Measurements from ENCODE around the gene UBL7.
A peak's percentile ranks its signal among the peaks of the same experiment; 100 is the strongest.
"Not testable (repeated sequence)": the region's sequence is repeated elsewhere in the genome, so short reads cannot be mapped to it uniquely, and the experiment has no call there.

The UBL7 gene, protein sequence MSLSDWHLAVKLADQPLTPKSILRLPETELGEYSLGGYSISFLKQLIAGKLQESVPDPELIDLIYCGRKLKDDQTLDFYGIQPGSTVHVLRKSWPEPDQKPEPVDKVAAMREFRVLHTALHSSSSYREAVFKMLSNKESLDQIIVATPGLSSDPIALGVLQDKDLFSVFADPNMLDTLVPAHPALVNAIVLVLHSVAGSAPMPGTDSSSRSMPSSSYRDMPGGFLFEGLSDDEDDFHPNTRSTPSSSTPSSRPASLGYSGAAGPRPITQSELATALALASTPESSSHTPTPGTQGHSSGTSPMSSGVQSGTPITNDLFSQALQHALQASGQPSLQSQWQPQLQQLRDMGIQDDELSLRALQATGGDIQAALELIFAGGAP

DNA sequence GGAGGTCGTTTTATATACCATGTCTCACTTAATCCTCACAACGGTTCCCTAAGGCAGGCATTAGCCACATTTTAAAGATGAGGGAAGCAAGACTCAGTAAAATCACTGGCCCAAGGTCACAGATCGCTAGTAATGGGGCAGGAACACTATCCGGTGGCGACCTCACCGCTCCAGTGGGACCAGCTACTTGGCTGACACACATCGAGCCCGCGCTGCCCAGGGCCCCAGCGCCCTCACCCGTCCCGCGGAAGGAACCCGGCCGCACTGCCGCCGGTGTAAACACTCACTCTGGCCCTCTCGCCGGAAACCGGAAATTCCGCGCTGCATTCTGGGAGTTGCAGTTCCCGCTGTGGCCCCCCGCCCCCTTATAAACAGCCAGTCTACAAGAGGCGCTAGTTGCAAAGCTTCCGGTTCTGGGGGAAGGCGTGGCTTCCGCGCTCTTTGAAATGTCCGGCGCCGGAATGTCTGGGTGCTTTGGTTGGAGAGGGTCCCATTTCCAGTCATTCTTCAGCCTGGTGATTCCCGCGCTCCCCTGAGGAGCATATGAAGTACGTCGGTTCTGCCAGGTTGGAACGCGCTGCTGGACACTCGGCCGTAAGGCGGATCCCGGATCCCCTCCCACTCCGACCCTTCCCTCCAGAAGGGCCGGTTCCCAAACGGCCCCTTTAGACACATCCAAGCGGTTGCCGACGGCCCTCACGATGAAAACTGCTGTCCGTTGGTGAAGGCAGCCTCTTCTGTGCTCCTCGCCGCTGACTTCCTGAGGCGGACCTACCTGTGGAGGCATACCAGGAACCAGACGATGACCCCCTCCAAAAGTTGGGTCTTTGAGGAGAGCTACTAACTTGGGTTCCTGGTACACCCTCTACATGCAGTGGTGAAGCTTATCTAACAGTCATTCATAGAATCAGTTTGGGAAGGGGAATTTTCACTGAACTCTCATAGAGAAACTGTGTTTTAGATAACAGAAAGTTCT lies at the start of gene UBL7:
UBL7 (minus strand) TSS at position 290 of the 976 bp plus-strand sequence. CDS start 2,293 bp downstream, outside the sequence.
- peak; percentile 97 for DNase-seq

DNA sequence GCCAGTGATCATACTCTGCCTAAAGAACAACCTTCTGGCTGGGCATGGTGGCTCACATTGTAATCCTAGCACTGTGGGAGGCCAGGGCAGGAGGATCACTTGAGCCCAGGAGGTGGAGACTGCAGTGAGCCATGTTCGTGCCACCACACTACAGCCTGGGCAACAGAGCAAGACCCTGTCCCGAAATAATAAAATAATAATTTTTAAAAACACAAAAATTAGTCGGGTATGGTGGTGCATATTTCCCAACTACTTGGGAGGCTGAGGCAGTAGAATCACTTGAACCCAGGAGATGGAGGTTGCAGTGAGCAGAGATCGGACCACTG lies 45.5 kb upstream of the UBL7 start:
- no peak for DNase-seq

DNA sequence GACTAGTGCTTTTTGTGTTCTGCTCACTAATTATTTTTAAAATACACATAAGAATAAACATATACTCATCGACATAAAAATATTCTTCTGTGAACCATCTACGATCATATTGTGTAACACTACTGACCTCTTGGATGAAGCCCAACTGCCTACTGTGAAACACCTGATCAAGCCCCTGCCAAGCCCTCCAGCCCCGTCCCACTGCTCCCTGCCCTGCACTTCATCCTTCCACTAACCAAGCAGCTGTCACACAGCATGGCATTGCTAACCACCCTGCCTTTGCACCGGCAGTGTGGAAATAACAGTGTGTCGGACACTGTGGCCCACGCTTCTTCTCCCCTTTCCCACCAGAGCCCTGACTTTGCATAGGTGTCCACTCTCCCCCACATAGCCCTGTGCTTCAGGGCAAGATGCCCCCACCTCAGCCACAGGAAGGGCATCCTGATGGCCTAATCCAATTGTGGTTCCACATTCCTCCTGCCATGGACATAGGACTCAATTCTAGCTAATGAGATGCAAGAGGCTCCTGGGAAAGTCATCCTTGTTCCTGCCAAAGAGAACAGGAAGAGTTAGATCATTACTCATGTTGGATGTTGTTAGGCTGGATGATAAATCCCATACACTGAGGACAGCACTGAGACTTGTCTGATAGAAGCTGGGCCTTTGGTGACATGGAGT lies 45.0 kb upstream of the UBL7 start:
- DNase-seq: no peak

DNA sequence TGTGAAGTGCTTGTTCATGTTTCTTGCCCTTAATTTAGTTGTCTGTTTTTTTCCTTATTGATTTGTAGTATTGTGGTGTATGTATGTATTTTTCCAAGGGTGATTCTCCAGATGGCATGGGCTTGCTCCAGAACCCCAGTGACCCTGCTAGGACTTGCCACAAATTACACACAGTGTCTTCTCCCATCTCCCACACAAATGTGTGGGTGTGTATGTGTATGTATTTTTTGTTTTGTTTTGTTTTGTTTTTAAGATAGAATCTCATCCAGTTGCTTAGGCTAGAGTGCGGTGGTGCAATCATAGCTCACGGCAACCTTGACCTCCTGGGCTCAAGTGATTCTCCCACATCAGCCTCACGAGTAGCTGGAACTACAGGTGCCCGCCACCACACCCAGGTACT lies 43.9 kb upstream of the UBL7 start:
- no peak for DNase-seq

DNA sequence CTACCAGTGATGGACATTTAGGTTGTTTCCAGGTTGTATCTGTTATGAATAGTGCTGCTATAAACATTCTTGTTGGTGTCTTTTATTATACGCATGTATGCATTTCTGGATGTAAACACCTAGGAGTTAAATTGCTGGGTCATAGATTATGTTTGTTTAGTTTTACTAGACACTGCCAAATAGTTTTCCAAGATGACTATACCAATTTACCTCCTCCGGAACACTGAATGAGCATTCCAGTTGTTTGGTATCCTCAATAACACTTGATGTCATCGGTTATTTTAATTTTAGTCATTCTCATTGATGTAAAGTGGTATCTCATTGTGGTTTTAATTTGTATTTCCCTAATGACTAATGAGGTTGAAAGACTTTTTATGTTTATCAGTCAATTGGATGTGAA lies 43.5 kb upstream of the UBL7 start:
- no peak for DNase-seq

DNA sequence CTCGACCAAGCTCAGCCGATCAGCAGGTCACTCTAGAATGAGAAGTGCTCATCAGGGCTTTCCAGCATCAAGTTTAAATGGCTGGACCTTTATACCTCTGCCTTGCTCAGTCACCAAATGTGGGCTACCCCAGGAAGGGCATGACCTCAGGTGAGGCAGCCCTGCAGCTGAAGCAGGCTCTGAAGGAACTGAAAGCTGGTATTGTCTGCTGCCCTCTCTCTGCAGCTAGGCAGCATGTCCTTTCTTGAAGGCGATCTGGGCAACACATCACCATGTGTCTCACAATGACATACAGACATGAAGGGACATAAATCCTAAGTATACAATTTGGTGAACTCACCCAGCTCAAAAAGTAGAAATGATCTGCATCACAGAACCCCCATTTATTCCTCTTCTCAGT lies 41.3 kb upstream of the UBL7 start:
- no peak for DNase-seq

DNA sequence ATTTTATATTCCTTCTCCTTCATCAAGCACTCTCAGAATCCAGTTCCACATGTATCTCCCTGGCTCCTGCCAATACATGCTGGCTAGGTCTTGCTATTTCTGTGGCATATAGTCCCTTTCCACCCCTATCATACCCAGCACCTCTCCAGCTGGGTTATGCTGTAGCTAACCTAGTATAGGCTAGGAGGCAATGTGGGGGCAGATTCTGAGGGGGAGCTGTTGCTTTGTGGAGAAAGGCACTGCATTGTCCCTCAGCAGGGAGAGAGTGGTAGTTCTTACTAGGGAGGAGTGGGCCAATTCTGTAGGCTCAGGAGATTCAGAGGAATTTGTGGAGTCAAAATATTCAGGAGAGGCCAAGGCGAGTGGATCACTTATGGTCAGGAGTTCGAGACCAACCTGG lies 39.4 kb upstream of the UBL7 start:
- no peak for DNase-seq

DNA sequence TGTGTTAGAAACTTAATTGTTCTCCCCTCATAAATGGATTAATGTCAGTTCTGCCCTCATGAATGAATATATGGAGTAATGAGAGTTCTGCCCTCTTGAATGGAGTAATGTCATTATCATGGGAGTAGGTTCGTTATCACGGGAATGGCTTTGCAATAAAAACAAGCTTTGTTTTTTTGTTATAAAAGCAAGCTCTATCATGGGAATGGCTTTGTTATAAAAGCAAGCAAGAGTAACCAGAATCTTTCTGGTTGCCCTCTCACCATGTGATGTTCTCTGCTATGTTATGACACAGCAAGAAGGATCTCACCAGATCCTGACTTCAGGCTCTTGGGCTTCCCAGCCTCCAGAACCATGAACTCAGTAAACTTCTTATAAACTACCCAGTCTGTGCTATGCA lies 38.4 kb upstream of the UBL7 start:
- DNase-seq: no peak

DNA sequence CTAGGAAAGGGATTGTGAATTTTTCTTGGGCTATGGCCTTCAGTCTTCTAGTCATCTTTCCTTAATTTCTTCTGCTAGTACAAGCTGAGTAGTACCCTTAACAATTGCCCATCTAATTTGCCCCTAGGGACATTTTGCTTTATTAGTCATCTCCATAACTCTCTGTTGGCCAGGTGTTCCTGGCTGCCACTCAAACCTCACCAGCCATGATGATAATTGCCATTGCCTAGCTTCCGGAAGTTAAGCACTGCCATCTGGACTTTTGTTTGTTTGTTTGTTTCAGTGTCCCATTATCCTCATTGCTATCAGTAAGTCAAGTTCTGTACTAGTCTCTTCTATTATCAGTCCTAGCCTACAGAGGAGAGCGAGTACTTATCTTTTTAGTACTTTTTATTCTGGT lies 36.6 kb upstream of the UBL7 start:
- peak; percentile 98 for DNase-seq

DNA sequence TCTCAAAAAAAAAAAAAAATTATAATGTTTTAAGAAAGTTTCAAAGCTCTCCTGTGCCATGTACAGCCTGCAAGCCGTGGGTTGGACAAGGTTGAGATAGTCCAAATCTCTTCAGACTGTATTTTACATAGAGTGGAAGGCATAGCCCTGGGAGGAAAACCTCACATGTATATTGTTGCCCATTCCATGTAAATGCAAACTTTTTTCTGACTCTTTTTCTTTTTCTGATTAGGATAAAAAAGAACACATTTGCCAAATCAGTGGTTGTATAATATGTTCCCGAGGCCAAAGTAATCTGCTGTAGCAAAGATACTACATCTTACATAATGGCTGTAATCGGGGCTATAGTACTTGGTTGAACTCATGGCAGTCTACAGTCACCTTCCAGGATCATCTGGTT lies 35.7 kb upstream of the UBL7 start:
- DNase-seq: no peak

DNA sequence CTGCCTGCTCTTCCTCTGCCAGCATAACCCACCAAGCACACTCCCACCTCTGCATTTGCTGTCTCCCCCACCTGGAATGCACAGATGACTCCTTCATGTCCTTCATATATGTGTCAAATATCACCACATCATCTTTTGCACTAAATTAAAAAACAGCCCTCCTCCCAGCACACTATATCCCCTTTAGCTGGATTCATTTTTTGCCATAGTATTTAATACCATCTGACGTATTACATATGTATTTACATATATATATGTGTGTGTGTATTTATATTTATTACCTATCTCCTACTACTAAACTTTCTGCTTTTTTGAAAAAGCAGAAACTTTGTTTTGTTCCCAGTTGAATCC lies 29.4 kb upstream of the UBL7 start:
- no peak for DNase-seq

DNA sequence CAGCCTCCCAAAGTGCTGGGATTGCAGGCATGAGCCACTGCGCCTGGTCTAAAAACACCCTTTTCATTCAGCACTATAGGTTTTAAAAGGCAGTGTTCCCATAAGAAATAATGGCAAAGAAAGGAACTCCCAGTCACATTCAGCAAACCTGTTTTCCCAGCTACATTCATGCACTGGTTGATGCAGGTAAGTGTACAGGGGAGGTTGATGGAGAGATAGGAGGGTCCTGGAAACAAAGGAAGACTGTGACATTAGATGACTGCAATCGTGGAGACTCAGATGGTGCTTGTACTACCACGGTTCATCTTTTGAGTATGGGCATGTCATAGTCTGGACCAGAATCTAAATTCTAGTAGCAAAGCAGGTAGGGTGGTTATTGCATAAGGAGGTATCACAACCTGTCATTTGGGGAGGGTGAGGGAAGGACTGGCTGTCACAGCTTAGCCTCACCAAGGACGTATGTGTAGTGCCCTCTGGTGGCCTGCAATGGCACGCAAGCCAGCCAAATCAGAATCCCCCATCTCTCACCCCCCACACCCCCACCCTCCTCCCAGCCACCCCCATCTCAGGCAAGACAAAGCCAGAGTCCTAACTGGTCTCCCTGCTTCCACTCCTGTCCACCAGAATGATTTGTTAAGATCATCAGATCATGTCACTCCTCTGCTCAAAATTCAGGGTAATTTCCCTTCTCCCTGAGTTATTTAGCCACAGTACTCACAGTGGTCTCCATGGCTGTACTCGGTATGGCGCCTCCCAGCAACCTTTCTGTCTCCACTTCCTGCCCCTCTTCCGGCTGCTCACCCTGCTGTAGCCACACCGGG lies 28.8 kb upstream of the UBL7 start:
- peak; percentile 26 for DNase-seq

DNA sequence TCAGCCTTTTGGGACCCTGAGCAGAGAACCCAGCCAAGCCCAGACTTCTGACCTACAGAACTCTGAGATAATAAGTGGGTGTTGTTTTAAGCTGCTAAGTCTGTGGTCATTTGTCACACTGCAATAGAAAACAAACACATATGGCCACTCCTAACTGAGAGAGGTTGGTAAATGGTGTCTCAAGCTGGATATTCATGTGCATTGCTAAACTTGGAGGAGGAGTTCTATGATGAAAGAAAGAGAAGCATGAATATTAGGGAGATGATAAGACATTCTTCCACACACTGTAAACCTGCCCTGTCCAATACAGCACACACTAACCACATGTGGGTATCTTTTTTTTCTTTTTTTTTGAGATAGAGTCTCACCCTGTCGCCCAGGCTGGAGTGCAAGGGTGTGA lies 27.8 kb upstream of the UBL7 start:
- DNase-seq: no peak

DNA sequence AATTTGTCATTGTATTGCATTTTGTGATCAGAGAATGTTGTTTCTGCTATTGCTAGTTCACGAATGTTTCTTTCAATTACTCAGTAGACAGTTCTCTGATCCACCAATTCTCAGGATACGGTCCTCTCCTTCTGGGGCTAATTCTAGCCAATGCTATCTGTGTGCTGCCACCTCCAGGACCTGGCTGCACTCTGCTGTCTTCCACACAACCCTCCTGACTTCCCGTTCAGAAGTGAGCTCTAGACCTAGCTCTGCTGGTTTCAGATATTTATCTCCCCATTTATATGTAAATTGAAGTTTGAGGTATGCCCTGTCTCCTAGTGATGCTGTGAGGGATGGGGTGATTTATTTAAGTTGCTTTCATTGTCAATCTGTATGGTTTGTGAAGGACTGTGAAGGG lies 21.7 kb upstream of the UBL7 start:
- no peak for DNase-seq

DNA sequence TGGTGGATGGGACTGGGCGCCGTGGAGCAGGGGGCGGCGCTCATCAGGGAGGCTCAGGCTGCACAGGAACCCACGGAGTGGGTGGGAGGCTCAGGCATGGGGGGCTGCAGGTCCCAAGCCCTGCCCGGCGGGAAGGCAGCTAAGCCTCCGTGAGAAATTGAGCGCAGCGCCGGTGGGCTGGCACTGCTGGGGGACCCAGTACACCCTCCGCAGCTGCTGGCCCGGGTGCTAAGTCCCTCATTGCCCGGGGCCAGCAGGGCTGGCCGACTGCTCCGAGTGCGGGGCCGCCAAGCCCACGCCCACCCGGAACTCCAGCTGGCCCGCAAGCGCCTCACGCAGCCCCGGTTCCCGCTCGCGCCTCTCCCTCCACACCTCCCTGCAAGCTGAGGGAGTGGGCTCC lies 19.4 kb upstream of the UBL7 start:
- not testable (repeated sequence) for DNase-seq

DNA sequence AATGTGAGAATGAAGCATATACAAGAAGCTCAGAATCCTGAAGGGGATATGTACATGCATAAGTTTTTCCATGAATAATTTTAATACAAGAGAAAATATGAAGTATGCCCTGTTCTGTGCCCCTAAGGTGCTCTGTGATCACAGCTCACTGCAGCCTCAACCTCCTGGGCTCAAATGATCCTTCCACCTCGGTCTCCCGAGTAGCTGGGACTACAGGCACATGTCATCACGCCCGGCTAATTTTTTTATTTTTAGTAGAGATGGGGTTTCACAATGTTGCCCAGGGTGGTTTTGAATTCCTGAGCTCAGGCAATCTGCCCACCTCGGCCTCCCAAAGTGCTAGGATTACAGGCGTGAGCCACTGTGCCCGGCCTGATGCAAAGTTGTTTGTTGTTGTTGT lies 10.7 kb upstream of the UBL7 start:
- not testable (repeated sequence) for DNase-seq

DNA sequence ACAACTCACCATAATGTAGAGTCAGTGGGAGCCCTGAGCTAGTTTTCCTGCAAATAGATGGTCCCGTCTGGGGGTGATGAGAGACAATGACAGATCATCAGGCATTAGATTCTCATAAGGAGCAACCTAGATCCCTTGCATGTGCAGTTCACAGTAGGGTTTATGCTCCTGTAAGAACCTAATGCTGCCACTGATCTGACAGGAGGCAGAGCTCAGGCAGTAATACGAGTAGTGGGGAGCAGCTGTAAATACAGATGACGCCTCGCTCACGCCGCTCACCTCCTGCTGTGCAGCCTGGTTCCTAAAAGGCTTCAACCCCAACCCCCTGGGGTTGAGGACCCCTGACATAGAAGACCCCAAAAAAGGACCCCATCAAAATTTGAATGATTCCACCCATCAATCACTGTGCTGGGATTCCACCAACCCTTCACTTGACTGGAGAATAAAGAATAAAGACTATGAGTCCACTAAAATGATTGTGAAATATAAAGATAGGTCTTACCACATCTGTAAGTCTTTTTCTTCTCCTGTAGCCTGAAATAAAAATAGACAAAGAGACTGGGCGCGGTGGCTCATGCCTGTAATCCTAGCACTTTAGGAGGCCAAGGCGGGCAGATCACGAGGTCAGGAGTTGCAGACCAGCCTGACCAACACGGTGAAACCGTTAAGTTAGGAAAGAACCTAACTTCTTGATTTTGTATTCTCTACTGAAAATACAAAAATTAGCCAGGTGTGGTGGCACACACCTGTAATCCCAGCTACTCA lies 9.9 kb upstream of the UBL7 start:
- DNase-seq: peak; percentile 45

DNA sequence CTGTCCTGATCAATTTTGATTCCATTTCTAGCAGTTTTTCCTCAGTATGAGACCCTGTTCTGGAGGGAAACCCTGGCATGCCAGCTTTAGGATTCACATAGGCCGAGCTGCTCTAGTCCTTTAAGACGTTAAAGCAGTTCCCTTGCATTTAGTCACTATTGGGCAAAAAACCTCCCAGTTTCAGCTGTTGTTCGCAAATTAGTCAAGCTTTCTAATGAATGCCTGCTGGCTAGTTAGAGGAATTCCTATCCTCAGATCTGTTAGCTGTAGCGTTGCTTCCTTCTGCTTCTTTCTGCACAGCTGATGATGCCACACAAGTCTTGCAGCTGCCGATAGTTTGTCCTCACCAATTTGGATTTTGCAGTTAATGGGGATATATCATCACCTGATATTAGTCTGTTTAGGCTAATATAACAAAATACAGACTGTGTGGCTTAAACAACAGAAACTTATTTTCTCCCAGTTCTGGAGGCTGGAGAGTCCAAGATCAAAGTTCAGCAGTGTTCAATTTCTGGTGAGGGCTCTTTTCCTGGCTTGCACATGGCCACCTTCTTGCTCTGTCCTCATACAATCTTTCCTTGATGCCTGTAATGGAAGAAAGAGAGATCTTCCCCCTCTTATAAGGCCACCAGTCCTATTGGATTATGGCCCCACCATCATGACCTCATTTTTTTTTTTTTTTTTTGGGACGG lies 7.5 kb upstream of the UBL7 start:
- DNase-seq: no peak

DNA sequence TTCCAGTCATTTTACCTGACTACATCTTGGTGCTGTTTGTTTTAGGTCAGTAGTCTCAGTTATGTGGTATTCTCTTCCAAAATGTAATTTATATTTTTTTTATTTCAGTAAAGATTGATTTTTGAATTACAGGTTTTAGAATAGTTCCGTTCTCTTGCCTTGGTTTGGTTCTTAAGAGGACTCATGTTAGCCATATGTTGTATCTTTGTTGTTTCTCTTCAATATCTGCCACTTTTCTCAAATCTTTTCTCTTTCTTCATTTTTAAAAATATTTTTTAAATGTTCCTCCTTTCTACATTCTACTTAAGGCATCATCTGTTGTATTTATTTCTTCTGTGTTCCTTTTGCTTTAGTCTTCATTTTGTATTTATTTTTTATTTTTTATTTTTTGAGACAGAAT lies 5.6 kb upstream of the UBL7 start:
- DNase-seq: no peak

DNA sequence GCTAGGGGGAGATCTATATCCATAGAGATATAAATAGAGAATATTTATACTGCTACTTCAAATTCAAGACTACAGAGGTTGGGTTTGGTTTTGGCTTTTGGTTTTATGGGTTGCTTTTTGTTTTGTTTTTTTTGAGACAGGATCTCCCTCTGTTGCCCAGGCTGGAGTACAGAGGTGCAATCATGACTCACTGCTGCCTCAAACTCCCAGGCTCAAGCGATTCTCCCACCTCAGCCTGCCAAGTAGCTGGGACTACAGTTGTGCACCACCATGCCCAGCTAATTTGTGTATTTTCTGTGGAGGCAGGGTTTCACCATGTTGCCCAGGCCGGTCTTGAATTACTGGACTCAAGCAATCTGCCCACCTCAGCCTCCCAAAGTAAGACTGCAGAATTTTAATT lies 3.9 kb upstream of the UBL7 start:
- DNase-seq: no peak

DNA sequence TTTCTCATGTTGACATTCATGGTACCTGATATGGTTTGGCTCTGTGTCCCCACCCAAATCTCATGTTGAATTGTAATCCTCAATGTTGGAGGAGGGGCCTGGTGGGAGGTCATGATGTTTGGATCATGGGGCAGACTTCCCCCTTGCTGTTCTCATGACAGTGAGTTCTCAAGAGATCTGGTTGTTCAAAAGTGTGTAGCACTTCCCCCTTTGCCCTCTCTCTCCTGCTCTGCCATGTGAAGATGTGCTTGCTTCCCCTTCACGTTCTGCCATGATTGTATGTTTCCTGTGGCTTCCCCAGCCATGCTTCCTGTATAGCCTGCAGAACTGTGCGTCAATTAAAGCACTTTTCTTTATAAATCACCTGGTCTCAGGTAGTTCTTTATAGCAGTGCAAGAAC lies 3.3 kb upstream of the UBL7 start:
- DNase-seq: no peak

Data from NCI-H2171 treated with DMSO at 0.1 percent for 48 hours (cell line).